ENCODE data around the gene CDK15.

The CDK15 gene

DNA sequence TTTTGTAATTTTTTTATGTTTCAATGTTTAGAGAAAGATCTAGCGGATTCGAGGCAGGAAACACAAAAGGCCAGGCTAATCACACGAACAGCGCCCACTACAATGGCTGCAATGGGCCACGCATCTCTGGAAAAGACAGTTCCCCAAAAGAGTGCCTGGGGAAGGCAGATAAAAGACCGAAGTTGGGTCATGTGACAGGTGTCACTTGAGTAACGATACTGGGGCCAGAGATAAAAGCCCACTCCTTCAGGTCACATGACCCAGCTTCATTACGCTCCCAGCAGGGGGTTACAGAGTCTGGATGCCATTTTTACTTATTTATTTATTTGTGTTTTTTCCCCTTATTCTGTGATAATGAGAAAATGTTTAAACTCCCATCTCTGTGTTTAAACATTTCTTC lies 95.4 kb downstream of the CDK15 start:
- H3K4me3 ChIP-seq (ENCODE audit: low read length), result no peak overlapping the region
- no peaks in the 10 kb centered on the region for H4K20me1 ChIP-seq (ENCODE audit: insufficient read depth, low read length)
- H3F3A ChIP-seq (ENCODE audit: insufficient read depth, low read length), result peaks cover 13% of the 10 kb centered on the region; the same call in 1 of the 2 replicates
- no peaks in the 10 kb centered on the region for H3K9me2 ChIP-seq (replicated peaks; ENCODE audit: insufficient read depth, low read length)
- H3K36me3 ChIP-seq (replicated peaks; ENCODE audit: insufficient read depth, low read length), result no peaks in the 10 kb centered on the region
- no peak overlapping the region for H3K9ac ChIP-seq (ENCODE audit: low read length)
- no peak overlapping the region for H2AFZ ChIP-seq (ENCODE audit: low read length)
- DNase-seq, result no peak
- TF ChIP-seq EZH2 (optimal IDR thresholded peaks at IDR 0.05; ENCODE audit: low read depth, low read length) (no peak), EZH2phosphoT487 (IDR thresholded peaks at IDR 0.05; ENCODE audit: low read length) (no peak)
- TF ChIP-seq, protein P1, sequence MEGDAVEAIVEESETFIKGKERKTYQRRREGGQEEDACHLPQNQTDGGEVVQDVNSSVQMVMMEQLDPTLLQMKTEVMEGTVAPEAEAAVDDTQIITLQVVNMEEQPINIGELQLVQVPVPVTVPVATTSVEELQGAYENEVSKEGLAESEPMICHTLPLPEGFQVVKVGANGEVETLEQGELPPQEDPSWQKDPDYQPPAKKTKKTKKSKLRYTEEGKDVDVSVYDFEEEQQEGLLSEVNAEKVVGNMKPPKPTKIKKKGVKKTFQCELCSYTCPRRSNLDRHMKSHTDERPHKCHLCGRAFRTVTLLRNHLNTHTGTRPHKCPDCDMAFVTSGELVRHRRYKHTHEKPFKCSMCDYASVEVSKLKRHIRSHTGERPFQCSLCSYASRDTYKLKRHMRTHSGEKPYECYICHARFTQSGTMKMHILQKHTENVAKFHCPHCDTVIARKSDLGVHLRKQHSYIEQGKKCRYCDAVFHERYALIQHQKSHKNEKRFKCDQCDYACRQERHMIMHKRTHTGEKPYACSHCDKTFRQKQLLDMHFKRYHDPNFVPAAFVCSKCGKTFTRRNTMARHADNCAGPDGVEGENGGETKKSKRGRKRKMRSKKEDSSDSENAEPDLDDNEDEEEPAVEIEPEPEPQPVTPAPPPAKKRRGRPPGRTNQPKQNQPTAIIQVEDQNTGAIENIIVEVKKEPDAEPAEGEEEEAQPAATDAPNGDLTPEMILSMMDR (IDR thresholded peaks at IDR 0.05; ENCODE audit: low read length), result no peak
- no peak overlapping the region for H3K27ac ChIP-seq (ENCODE audit: low read length)
- no peaks in the 10 kb centered on the region for H3K27me3 ChIP-seq (replicated peaks; ENCODE audit: insufficient read depth, low read length)
- H3K79me2 ChIP-seq (ENCODE audit: low read length), result no peaks in the 10 kb centered on the region
- peaks cover 25% of the 10 kb centered on the region for H3K4me1 ChIP-seq (ENCODE audit: low read length)
- H3K4me2 ChIP-seq (ENCODE audit: low read depth, low read length), result no peak overlapping the region
- H3K9me3 ChIP-seq (replicated peaks; ENCODE audit: insufficient read depth, low read length), result no peaks in the 10 kb centered on the region

DNA sequence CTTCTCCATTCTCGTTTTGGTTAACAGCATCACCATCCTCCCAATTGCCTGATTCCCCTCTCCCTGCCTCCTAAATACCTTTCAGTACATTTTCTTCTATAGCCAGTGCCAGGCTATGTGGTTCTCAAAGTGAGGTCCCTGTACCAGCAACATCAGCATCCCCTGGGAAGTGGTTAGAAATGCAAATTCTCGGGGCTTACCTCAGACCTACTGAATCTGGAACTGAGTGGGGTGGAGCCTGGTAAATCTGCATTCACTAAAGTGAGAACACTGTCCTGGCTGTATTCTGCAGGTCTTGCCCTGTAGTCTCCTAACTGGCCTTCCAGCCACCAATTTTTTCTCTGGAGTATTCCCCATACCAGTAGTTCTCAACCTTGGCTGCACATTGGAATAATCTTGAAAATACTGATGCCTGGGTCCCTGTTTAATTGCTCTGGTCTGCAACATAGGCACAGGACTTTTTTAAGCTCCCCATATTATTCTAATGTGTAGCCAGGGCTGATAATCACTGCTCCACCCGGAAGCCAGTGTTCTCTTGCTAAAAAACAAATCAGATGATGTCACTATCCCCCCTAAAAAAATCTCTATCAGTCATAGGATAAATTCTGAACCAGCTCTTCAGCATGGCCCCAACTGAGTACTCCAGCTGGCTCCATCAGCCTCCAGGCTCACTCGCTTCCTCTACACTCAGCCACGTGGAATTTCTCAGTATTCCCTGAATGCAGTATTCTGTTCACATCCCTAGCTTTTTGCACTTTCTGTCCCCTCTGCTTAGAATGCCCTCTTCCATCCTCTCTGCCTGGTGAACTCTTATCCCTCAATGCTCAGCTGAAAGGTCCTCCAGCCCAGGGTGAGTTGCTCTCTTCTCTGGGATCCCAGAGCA lies 98.4 kb downstream of the CDK15 start:
- peaks cover 23% of the 10 kb centered on the region for H3F3A ChIP-seq (ENCODE audit: insufficient read depth, low read length)
- peak overlapping the region; percentile 16; the same call in 1 of the 2 replicates for H3K27ac ChIP-seq (ENCODE audit: low read length)
- no peaks in the 10 kb centered on the region for H4K20me1 ChIP-seq (ENCODE audit: insufficient read depth, low read length)
- peak; percentile 82 for DNase-seq
- no peaks in the 10 kb centered on the region for H3K79me2 ChIP-seq (ENCODE audit: low read length)
- H3K27me3 ChIP-seq (replicated peaks; ENCODE audit: insufficient read depth, low read length), result no peaks in the 10 kb centered on the region
- H3K4me2 ChIP-seq (ENCODE audit: low read depth, low read length), result peak overlapping the region; percentile 44
- no peaks in the 10 kb centered on the region for H3K9me2 ChIP-seq (replicated peaks; ENCODE audit: insufficient read depth, low read length)
- no peak overlapping the region for H3K4me3 ChIP-seq (ENCODE audit: low read length)
- no peaks in the 10 kb centered on the region for H3K36me3 ChIP-seq (replicated peaks; ENCODE audit: insufficient read depth, low read length)
- H3K4me1 ChIP-seq (ENCODE audit: low read length), result peaks cover 34% of the 10 kb centered on the region
- TF ChIP-seq EZH2 (optimal IDR thresholded peaks at IDR 0.05; ENCODE audit: low read depth, low read length), result no peak
- TF ChIP-seq, protein P1 (IDR thresholded peaks at IDR 0.05; ENCODE audit: low read length), result no peak
- TF ChIP-seq EZH2phosphoT487 (IDR thresholded peaks at IDR 0.05; ENCODE audit: low read length), result no peak
- peak overlapping the region; percentile 39; the same call in 1 of the 2 replicates for H2AFZ ChIP-seq (ENCODE audit: low read length)
- no peak overlapping the region for H3K9ac ChIP-seq (ENCODE audit: low read length)
- H3K9me3 ChIP-seq (replicated peaks; ENCODE audit: insufficient read depth, low read length), result no peaks in the 10 kb centered on the region

DNA sequence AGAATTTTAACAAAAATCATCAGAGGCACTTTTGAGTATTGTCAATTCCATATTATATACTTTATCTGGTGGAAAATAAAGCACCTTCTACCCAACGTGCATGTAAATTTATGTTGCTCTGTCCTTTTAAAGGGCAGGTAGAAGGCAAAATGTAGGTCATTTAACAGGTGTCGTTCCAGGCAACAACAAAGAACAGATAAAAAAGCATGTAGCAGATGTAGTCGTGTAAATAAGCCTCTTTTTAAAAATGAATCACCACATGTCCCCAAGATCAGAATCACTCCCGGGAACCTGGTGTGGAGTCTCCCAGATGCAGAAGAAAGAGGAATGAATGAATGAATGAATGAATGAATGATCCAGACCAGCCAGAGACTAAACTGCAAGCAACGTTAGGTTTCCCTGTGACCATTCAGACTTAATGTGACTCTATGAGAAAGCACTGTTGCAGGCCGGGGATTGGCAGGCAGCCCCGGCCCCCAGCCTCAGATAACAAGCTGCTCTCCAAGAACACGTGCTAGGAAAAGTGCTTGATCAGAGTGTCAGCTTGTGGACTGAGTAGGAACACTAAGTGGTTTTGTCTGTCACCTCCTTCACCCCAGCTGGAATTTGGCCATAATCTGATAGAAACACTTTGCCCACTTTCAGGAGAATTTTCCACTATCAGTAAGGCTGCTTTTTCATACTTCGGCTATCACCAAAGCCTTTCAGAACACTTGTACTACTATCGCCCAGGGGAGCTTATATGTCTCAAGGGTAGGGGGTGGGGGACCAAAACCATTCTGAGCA lies 100.6 kb downstream of the CDK15 start:
- H3K36me3 ChIP-seq (replicated peaks; ENCODE audit: insufficient read depth, low read length), result no peaks in the 10 kb centered on the region
- no peaks in the 10 kb centered on the region for H4K20me1 ChIP-seq (ENCODE audit: insufficient read depth, low read length)
- peaks cover 28% of the 10 kb centered on the region for H3K4me1 ChIP-seq (ENCODE audit: low read length)
- no peak overlapping the region for H3K4me3 ChIP-seq (ENCODE audit: low read length)
- no peaks in the 10 kb centered on the region for H3K27me3 ChIP-seq (replicated peaks; ENCODE audit: insufficient read depth, low read length)
- no peak overlapping the region for H3K9ac ChIP-seq (ENCODE audit: low read length)
- no peaks in the 10 kb centered on the region for H3K9me3 ChIP-seq (replicated peaks; ENCODE audit: insufficient read depth, low read length)
- H2AFZ ChIP-seq (ENCODE audit: low read length), result no peak overlapping the region
- no peak overlapping the region for H3K4me2 ChIP-seq (ENCODE audit: low read depth, low read length)
- no peaks in the 10 kb centered on the region for H3K79me2 ChIP-seq (ENCODE audit: low read length)
- peaks cover 28% of the 10 kb centered on the region for H3F3A ChIP-seq (ENCODE audit: insufficient read depth, low read length)
- no peaks in the 10 kb centered on the region for H3K9me2 ChIP-seq (replicated peaks; ENCODE audit: insufficient read depth, low read length)
- no peak for DNase-seq
- no peak for TF ChIP-seq EZH2 (optimal IDR thresholded peaks at IDR 0.05; ENCODE audit: low read depth, low read length)
- no peak for TF ChIP-seq EZH2phosphoT487 (IDR thresholded peaks at IDR 0.05; ENCODE audit: low read length)
- TF ChIP-seq, protein P1 (IDR thresholded peaks at IDR 0.05; ENCODE audit: low read length), result no peak
- H3K27ac ChIP-seq (ENCODE audit: low read length), result no peak overlapping the region

Data from MM.1S (cell line).